WI38 (cell line): Measurements from ENCODE around the gene TSC2.

Experiments used
- H3K4me3 ChIP-seq: 2 replicates; pipeline ENCODE4 v1.5.1; 2011; ENCODE audit warnings: low read depth, mild to moderate bottlenecking, control low read depth, low read length
- TF ChIP-seq, protein P1 (sequence below): IDR thresholded peaks from 2 replicates; pipeline ENCODE4 v1.5.1; 2012; ENCODE audit warnings: low read depth, mild to moderate bottlenecking, control low read depth, low read length

The TSC2 gene

DNA sequence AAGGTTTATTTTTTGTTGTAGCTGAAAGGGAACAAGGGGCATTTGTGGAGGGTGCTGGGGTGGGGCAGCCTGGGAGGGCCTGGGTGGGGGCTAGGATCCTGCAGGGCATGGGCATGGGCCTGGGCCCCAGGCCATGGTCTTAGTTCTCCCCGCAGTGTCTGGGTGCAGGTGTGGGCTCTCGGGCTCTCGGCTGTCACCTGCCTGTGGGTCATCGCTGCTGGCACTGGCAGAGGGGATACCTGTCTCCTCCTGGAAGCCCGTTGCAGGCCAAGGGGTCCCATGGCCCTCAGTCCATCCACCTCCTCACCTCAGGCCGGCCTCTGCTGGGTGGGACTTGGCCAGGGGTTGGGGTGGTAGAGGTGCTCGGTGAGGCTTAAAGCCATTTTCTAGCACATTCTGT lies 30.3 kb downstream of the TSC2 start:
- no peak overlapping the region for H3K4me3 ChIP-seq
- TF ChIP-seq, protein P1, sequence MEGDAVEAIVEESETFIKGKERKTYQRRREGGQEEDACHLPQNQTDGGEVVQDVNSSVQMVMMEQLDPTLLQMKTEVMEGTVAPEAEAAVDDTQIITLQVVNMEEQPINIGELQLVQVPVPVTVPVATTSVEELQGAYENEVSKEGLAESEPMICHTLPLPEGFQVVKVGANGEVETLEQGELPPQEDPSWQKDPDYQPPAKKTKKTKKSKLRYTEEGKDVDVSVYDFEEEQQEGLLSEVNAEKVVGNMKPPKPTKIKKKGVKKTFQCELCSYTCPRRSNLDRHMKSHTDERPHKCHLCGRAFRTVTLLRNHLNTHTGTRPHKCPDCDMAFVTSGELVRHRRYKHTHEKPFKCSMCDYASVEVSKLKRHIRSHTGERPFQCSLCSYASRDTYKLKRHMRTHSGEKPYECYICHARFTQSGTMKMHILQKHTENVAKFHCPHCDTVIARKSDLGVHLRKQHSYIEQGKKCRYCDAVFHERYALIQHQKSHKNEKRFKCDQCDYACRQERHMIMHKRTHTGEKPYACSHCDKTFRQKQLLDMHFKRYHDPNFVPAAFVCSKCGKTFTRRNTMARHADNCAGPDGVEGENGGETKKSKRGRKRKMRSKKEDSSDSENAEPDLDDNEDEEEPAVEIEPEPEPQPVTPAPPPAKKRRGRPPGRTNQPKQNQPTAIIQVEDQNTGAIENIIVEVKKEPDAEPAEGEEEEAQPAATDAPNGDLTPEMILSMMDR: no peak

DNA sequence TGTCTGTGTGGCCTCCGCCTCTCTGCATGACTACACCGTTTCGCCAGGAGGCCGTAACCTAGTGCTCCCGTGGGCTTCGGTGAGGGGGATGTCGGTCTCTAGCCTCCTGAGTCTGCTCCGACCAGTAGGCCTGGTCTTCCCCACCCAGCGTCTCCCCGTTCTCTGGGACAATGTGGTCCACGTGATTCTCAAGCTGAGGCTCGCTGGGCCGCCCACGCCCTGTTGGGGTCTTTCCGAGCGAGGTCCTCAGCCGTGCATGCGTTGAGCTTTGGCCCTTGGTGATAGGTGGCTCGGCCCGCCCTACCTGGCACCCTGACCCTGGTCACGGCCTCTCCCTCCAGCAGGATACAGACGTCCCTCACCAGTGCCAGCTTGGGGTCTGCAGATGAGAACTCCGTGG lies 30.9 kb downstream of the TSC2 start:
- TF ChIP-seq, protein P1: no peak

DNA sequence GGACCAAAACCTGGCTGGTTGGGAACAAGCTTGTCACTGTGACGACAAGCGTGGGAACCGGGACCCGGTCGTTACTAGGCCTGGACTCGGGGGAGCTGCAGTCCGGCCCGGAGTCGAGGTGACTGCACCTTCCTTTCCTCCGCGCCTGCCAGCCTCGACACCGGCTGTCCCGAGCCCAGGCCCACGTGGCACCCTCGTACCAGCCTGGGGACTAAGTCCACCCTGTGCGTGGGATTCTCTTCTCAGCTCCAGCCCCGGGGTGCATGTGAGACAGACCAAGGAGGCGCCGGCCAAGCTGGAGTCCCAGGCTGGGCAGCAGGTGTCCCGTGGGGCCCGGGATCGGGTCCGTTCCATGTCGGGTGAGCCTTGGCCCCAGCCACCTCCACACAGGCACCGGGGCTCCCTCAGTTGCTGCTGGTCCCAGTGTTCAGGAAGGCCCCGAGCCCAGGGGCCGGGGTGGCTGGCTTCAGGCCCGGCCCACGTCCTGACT lies 31.6 kb downstream of the TSC2 start:
- TF ChIP-seq, protein P1: no peak
- H3K4me3 ChIP-seq: no peak overlapping the region

More for the DNA sequence above, 30.9 kb downstream of the TSC2 start:
- no peak overlapping the region for H3K4me3 ChIP-seq

DNA sequence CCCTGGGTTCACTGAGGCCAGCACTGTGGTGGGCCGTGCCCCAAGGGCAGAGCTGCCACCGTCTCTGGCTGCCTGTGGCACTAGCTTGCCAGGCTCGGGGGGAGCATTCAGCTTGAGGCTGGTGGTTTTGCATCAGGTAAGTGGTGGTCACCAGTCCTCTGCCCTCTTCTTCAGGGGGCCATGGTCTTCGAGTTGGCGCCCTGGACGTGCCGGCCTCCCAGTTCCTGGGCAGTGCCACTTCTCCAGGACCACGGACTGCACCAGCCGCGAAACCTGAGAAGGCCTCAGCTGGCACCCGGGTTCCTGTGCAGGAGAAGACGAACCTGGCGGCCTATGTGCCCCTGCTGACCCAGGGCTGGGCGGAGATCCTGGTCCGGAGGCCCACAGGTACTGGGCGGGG lies 32.2 kb downstream of the TSC2 start:
- TF ChIP-seq, protein P1: no peak
- no peak overlapping the region for H3K4me3 ChIP-seq

DNA sequence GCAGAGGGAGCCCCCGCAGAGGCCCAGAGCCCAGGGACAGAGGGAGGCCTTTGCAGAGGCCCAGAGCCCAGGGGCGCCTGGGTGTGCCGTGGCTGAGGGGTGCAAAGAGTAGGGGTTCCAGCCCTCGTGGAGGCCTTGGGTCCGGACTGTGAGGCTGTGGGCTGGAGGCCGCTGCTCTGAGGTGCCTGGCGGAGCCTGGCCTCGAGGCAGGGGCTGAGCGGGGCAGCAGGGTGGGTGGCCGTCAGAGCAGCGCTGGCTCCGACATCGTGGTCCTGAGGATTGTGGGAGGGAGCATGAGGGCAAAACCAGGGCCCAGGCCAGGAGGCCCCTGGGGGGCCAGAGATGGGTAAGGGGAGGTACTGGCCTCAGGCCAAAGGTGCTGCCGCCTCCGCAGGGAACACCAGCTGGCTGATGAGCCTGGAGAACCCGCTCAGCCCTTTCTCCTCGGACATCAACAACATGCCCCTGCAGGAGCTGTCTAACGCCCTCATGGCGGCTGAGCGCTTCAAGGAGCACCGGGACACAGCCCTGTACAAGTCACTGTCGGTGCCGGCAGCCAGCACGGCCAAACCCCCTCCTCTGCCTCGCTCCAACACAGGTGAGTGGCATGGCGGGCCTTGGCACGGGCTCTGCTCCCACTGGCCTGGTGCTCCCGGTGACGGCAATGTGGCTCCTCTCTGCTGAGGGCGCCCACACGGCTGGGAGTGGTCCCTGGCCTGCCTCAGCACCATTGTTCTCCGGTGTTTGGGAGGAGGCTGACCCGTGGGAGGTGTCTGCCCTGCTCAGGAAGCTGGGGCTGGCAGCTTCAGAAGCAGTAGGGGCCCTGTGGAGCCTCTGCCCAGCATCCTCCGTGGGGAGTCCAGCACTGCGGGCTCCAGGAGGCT lies 33.7 kb downstream of the TSC2 start:
- TF ChIP-seq, protein P1: no peak
- no peak overlapping the region for H3K4me3 ChIP-seq

DNA sequence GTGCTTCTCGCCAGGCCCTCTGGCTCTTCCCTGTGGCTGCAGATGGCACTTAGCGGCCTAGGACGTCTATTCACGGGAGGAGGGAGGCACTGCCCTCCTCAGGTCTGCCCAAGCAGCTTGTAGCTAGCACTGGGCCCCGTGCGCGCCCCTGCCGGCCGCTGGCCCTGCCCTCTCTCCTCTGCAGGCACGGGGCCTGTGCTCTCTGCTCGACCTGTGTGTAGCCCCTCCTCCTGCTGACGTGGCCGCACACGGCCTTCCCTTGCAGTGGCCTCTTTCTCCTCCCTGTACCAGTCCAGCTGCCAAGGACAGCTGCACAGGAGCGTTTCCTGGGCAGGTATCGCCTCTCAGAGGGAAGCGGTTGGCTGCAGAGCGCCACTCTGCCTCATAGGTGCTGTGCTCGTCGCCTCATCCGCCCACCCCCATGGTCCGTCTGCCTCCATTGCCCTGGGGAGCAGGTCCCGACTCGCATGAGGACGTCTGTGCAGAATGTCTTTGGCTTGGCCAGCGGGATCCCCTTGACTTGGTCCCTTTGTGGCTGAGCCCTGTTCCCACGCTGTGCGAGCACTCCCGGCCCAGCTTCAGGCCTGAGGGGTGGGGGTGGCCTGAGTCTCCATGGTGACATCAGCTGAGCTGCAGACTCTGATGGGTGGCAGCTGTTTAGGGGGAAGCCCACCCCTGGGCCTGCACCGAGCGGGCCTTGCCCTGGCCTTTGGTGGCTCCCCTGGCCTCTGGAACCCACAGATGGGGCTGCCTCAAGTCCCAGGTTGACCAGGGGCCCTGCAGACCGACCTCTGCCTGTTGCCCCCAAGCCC lies 34.6 kb downstream of the TSC2 start:
- TF ChIP-seq, protein P1: no peak
- H3K4me3 ChIP-seq: no peak overlapping the region

DNA sequence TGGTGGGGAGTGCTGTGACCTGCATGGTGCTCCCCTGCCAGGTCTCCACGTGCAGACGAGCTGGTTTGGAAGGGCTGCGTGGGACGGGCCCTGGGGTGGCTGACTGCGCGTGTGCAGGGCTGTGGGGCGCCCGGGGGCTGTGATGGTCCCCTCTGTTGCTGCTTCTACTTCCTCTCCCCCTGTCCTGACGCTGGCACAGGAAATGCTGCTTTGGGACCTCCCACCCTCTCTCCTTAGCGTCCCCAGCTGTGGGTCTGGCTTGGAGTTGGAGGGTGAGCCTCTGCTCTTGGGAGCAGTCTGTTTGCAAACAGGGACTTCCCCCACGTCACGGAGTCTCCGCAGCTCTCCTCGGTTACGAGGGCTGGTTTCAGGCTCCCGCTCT lies 35.2 kb downstream of the TSC2 start:
- no peak overlapping the region for H3K4me3 ChIP-seq
- TF ChIP-seq, protein P1: no peak
